Chondrocyte (in vitro differentiated cells): ENCODE results near the gene PPM1M. TPM values are rescaled to one million over a fixed set of nuclear protein-coding genes. Genes with fewer than 3 reads are reported as not detected.

Source experiments
- DNase-seq: peaks from one replicate; pipeline ENCODE4 v3.0.0; 2021; ENCODE audit warnings: mixed read lengths, low spot score
- H3K27ac Mint-ChIP-seq: one replicate; pipeline ENCODE4 v1.8.0; 2021; ENCODE audit warnings: mild to moderate bottlenecking, moderate library complexity, mixed read lengths; ENCODE audit not compliant: unreplicated experiment
- H3K27me3 Mint-ChIP-seq: 2 replicates; pipeline ENCODE4 v1.8.0; 2021; ENCODE audit warnings: low read depth, mixed read lengths
- H3K36me3 Mint-ChIP-seq: 2 replicates; pipeline ENCODE4 v1.8.0; 2021; ENCODE audit warnings: low read depth, mixed read lengths
- H3K4me1 Mint-ChIP-seq: 2 replicates; pipeline ENCODE4 v1.8.0; 2021; ENCODE audit warnings: low read depth, mild to moderate bottlenecking, mixed read lengths
- H3K4me3 Mint-ChIP-seq: one replicate; pipeline ENCODE4 v1.8.0; 2021; ENCODE audit warnings: mild to moderate bottlenecking, moderate library complexity, mixed read lengths; ENCODE audit not compliant: unreplicated experiment
- H3K9me3 Mint-ChIP-seq: 2 replicates; pipeline ENCODE4 v1.8.0; 2021; ENCODE audit warnings: low read depth, mixed read lengths
- CTCF ChIP-seq: fragments of 200-600 bp; sonication (generic); IDR thresholded peaks from 2 replicates; pipeline ENCODE4 v1.5.0; 2021; ENCODE audit warnings: antibody characterized with exemption, mild to moderate bottlenecking, moderate library complexity
- microRNA-seq: library from miRNA; unstranded; fragments of <30 nt; microRNA quantifications from one replicate; pipeline ENCODE4 v1.2.0, GENCODE V29; 2020; ENCODE audit warnings: borderline number of aligned reads
- total RNA-seq: library from RNA; stranded (reverse); gene quantifications from 3 replicates; pipeline ENCODE4 v1.2.1, GENCODE V29; 2021

Gene PPM1M
- total RNA-seq, 1 donor from 2014 or later = 20.1 TPM

- no peak overlapping the region for H3K4me3 Mint-ChIP-seq
- TF ChIP-seq CTCF = no peak
- DNase-seq = no peak
- H3K4me1 Mint-ChIP-seq = peaks cover 26% of the 10 kb centered on the region
- no peak overlapping the region for H3K27ac Mint-ChIP-seq
- no peaks in the 10 kb centered on the region for H3K9me3 Mint-ChIP-seq
- H3K27me3 Mint-ChIP-seq = no peaks in the 10 kb centered on the region
- H3K36me3 Mint-ChIP-seq = no peaks in the 10 kb centered on the region
Measured at GRCh38 chr3:52298149-52299098, 52.9 kb downstream of the PPM1M start.

DNA sequence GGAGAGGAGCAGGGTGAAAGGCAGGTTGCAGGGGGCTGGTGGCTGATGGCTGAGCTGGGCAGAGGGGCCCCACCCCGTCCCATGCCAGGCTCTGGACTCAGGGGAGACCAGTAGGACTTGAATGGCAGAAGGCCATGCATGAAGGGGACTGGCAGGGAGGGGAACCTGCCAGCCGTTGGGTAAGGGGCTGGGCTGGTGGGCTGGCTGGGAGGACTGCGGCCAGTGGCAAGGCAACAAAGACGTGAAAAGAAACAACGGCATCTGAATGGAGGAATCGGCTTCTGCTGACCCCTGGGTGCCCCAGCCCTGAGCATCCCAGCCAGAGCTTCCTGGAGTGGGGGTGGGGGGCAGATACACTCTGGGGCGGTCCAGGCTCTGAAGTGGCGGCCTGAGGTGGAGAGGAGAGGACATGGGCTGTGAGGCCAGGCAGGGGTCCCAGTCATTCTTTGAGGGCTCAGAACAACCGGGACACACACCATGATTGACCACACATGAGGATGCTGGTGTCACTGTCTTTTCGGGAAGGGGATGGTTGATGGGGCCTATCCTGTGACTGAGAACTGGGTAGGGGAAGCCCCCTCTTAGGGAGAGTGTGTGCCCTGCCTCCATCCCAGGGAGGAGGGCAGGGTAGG lies 53.8 kb downstream of the PPM1M start:
- no peak for DNase-seq
- Mint-ChIP-seq H3K27me3 (no peaks in the 10 kb centered on the region), H3K4me3 (no peak overlapping the region), H3K36me3 (no peaks in the 10 kb centered on the region), H3K4me1 (peaks cover 26% of the 10 kb centered on the region), H3K9me3 (no peaks in the 10 kb centered on the region), H3K27ac (peak overlapping the region; percentile 49)
- no peak for TF ChIP-seq CTCF

Small RNAs within 50 kb of the gene (microRNA-seq; reads per million reads assigned to microRNA genes)
- gene MIR135A1 = not detected
- 70,409 reads per million, percentile 99 among the genes with 10 or more reads in this experiment for gene MIRLET7G

Other genes with a start within 250 kb of the PPM1M start
- 610 to 772 TPM (median 621 TPM) in 3 replicates for gene RPL29, start 249.9 kb upstream of the PPM1M start, total RNA-seq
- 32.5 to 33.6 TPM (median 33.3 TPM) in 3 replicates for gene DUSP7, start 189.2 kb upstream of the PPM1M start, total RNA-seq
- gene POC1A, start 91.3 kb upstream of the PPM1M start, total RNA-seq = 5.3 to 5.7 TPM (median 5.5 TPM) in 3 replicates
- gene ALAS1, start 47.6 kb upstream of the PPM1M start, total RNA-seq = 37.5 to 39.8 TPM (median 38.3 TPM) in 3 replicates
- 0.12 TPM in 1 of 3 replicates, not detected in the others for gene TLR9, start 20.1 kb upstream of the PPM1M start, total RNA-seq
- gene TWF2, start 6.6 kb upstream of the PPM1M start, total RNA-seq = 58.9 to 65.9 TPM (median 65.2 TPM) in 3 replicates
- 73.0 to 74.9 TPM (median 74.7 TPM) in 3 replicates for gene WDR82, start 32.9 kb downstream of the PPM1M start, total RNA-seq
- gene GLYCTK, start 42.1 kb downstream of the PPM1M start, total RNA-seq = 4.8 to 9.8 TPM (median 5.0 TPM) in 3 replicates
- 5.0 to 9.4 TPM (median 5.4 TPM) in 3 replicates for gene DNAH1, start 70.6 kb downstream of the PPM1M start, total RNA-seq
- 82.1 to 85.4 TPM (median 84.3 TPM) in 3 replicates for gene BAP1, start 164.2 kb downstream of the PPM1M start, total RNA-seq
- gene PHF7, start 164.9 kb downstream of the PPM1M start, total RNA-seq = 5.1 to 7.1 TPM (median 5.5 TPM) in 3 replicates
- gene SEMA3G, start 199.3 kb downstream of the PPM1M start, total RNA-seq = 0.17 TPM in 1 of 3 replicates, not detected in the others
- 3.3 to 13.7 TPM (median 12.7 TPM) in 3 replicates for gene TNNC1, start 208.3 kb downstream of the PPM1M start, total RNA-seq
- 97.6 to 121 TPM (median 101 TPM) in 3 replicates for gene NISCH, start 209.8 kb downstream of the PPM1M start, total RNA-seq
- gene STAB1, start 249.6 kb downstream of the PPM1M start, total RNA-seq = not detected in 3 replicates